Activated naive CD8-positive, alpha-beta T cell treated with anti-CD3 and anti-CD28 coated beads, Interleukin-2, amount 50 U/mL, for 24 hours (primary cell): ENCODE results near the gene KLF13.

Experiments used
- ATAC-seq: fragments of 150-1000 bp; cut with Tn5 transposase; one replicate; pipeline ENCODE4 v1.10.0; 2021
- DNase-seq: peaks from one replicate; pipeline ENCODE4 v3.0.0; 2021
- H3K27ac Mint-ChIP-seq: one replicate; pipeline ENCODE4 v1.8.0; 2021; ENCODE audit warnings: mild to moderate bottlenecking, mixed read lengths
- H3K27me3 Mint-ChIP-seq: one replicate; pipeline ENCODE4 v1.8.0; 2021; ENCODE audit warnings: mixed read lengths
- H3K36me3 Mint-ChIP-seq: one replicate; pipeline ENCODE4 v1.8.0; 2021; ENCODE audit warnings: low read depth, mixed read lengths
- H3K4me1 Mint-ChIP-seq: one replicate; pipeline ENCODE4 v1.8.0; 2021; ENCODE audit warnings: mixed read lengths
- H3K4me3 Mint-ChIP-seq: one replicate; pipeline ENCODE4 v1.8.0; 2021; ENCODE audit warnings: mild to moderate bottlenecking, moderate library complexity, mixed read lengths
- H3K9me3 Mint-ChIP-seq: one replicate; pipeline ENCODE4 v1.8.0; 2021; ENCODE audit warnings: mixed read lengths

Gene KLF13

DNA sequence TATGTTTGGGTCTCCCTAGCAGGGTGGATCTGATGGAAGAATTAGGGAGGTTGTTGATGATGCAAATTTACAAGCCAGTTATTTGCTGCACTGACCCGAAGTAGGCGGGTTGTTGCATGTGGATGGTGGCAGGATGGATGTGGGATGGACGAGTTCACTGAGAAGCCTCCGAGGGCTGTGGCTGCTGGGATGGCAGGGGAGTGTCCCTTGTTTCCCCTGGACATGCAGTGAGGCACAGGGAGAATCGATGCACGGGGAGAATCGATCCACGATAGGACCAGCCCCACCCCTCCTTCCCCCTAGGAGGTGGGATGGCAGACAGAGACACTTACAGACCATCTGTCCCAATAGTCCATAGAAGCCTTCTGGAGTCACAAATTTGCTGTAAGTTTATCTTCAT lies 31.0 kb upstream of the KLF13 start:
- Mint-ChIP-seq H3K27ac (no peak overlapping the region), H3K36me3 (no peaks in the 10 kb centered on the region), H3K27me3 (no peaks in the 10 kb centered on the region), H3K4me3 (no peak overlapping the region), H3K9me3 (no peaks in the 10 kb centered on the region), H3K4me1 (no peaks in the 10 kb centered on the region)
- no peak for ATAC-seq
- DNase-seq = no peak

DNA sequence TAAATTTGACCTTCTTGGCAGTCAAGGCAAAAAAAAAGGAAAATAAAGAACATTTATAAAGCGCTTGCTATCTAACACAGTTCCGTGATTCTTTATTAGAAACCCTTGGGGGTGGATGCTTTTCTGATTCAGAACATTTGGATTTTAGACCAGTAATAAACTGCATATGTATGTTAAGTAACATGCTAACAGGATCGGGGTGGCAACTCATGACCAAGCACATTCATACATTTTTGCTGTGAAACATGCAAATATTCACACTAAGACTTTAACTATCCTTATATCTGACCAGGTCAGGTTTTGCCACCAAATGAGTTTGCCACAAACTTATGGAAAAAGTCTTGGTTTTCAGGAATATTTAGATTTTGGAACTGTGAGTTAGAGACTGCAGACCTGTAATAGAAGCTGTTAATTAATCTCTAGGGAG lies 30.4 kb upstream of the KLF13 start:
- H3K4me3 Mint-ChIP-seq = no peak overlapping the region
- H3K27ac Mint-ChIP-seq = no peak overlapping the region
- H3K4me1 Mint-ChIP-seq = no peaks in the 10 kb centered on the region
- H3K9me3 Mint-ChIP-seq = no peaks in the 10 kb centered on the region
- no peaks in the 10 kb centered on the region for H3K36me3 Mint-ChIP-seq
- no peak for ATAC-seq
- DNase-seq = no peak
- H3K27me3 Mint-ChIP-seq = no peaks in the 10 kb centered on the region

DNA sequence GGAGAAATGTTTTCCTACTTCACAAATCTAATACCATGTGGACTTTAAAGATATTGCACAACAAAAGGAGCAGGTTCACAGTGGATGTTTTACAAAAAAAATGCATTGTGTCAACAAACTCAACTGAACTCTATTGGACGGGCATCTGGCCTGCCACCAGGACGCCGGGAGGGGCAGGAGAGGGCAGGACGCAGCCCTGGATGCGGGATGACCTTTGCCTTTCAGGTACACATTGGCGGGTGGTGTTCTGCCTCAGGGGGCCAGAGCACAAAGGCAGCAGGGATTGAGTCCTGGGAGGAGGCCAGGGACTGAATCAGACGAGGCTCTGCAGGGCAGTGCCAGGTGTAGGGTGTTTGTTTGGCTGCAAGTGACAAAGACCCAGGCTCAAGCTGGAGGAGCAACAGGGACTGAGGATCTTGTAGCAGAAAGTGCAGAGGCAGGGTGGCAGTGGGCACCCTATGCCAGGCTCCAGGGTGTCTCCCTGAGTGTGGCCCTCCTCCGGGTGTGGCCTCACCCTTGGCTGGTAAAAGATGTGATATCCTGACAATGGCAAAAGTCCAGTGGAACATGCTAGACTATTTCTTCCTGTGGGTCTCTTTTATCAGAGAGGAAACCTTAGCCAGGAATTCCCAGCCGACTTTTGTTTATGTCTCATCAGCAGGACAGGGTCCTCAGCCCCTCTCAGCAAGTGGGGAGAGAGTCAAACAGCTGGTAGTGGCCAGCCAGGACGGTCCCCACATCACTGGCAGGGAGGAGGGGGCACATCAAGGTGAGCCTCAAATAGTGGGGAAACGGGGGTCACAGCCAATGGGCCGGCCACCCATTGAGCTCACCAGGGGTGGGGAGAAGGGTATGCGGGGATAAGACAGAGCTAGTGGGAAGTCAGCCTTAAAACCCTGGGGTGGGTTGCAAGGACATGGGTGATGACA lies 29.7 kb upstream of the KLF13 start:
- Mint-ChIP-seq H3K4me1 (peaks cover under 1% of the 10 kb centered on the region), H3K36me3 (no peaks in the 10 kb centered on the region), H3K4me3 (no peak overlapping the region), H3K9me3 (no peaks in the 10 kb centered on the region), H3K27me3 (no peaks in the 10 kb centered on the region), H3K27ac (no peak overlapping the region)
- DNase-seq (no peak), ATAC-seq (no peak)

DNA sequence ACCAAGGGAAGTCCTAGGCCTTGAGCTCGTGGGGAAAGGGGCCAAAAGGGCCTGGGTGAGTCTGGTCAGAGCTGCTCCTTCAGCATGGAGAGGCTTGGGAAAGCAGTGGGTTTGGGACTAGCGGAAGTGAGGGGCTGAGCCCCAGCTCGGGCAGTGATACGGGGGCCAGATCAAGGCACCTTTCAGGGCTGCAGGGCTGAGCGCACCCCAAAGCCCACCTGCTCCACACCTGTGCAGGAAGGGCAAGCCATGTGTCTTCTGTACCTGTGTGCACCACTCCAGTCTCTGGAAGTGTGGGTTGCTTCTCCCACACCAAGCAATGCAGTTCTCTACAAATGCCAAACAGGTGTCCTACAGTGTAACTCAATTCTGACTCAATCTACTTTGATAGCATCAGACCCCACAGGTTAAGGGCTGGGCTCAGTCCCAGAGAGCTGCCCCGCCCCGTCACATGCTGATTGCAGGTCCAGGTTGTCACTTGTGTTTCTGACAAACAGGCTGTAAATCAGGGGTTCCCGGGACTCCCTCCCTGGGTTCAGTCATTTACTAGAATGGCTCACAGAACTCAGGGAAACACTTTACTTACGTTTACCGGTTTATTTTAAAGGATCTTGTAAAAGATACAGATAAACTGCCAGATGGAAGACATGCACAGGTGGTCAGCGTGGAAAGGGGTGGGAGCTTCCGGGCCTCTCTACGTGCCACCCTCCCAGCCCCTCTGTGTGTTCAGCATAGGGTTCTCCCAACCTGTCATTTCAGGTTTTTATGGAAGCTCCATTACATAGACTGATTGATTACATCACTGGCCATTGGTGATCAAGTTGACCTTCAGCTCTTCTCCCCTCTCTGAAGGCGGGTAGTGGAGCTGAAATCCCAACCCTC lies 28.8 kb upstream of the KLF13 start:
- ATAC-seq (no peak), DNase-seq (no peak)
- Mint-ChIP-seq H3K4me1 (peaks cover 6% of the 10 kb centered on the region), H3K4me3 (no peak overlapping the region), H3K9me3 (no peaks in the 10 kb centered on the region), H3K36me3 (no peaks in the 10 kb centered on the region), H3K27ac (no peak overlapping the region), H3K27me3 (no peaks in the 10 kb centered on the region)

DNA sequence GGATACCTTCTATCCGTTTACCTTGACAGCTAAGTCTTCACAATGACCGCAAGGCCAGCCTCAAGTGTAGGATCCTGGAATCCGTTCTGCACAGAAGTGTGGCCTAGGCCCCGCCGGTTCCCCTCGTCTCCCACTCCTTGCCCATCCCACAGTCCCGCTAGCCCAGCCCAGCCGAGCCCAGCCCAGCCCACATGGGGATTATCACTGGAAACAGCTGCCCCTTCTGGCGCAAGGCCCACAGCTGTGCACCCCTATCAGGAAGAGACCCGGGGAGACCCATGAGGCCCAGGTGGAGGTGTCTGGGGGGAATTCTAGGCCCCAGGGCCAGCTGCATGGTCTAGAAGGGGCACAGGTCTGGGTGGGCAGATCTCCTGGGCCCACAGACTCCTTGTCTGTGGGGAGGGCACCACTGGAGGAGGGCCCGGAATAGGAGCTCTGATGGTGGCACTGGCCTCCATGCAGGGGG lies 27.9 kb upstream of the KLF13 start:
- no peaks in the 10 kb centered on the region for H3K36me3 Mint-ChIP-seq
- no peak overlapping the region for H3K27ac Mint-ChIP-seq
- no peaks in the 10 kb centered on the region for H3K27me3 Mint-ChIP-seq
- no peak overlapping the region for H3K4me3 Mint-ChIP-seq
- no peak for DNase-seq
- no peaks in the 10 kb centered on the region for H3K9me3 Mint-ChIP-seq
- no peak for ATAC-seq
- H3K4me1 Mint-ChIP-seq = peaks cover 15% of the 10 kb centered on the region

DNA sequence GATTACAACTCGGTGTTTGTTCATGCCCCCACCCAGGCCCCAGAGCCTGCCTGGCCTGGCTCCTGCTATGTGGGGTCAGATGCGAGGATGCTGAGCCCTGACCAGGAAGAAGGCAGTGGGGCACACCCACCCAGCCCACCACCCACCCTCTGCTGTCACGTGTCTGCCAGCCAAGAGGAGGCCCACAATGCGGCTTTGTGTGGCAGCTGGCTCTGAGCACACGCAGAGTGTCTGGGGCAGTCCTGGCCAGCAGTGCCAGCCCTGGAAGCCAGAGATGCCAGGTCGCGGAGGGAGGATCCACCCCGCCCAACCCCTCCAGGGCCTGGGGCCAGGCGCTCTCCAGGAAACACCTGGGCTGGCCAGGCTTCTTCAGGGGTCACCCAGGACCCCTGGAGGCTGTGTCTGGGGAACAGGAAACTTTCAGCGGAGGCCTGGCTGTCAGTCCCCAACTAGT lies 26.4 kb upstream of the KLF13 start:
- no peaks in the 10 kb centered on the region for H3K27me3 Mint-ChIP-seq
- peaks cover 18% of the 10 kb centered on the region for H3K4me1 Mint-ChIP-seq
- H3K36me3 Mint-ChIP-seq = no peaks in the 10 kb centered on the region
- no peaks in the 10 kb centered on the region for H3K9me3 Mint-ChIP-seq
- ATAC-seq (no peak), DNase-seq (no peak)
- H3K4me3 Mint-ChIP-seq = no peak overlapping the region
- H3K27ac Mint-ChIP-seq = no peak overlapping the region

DNA sequence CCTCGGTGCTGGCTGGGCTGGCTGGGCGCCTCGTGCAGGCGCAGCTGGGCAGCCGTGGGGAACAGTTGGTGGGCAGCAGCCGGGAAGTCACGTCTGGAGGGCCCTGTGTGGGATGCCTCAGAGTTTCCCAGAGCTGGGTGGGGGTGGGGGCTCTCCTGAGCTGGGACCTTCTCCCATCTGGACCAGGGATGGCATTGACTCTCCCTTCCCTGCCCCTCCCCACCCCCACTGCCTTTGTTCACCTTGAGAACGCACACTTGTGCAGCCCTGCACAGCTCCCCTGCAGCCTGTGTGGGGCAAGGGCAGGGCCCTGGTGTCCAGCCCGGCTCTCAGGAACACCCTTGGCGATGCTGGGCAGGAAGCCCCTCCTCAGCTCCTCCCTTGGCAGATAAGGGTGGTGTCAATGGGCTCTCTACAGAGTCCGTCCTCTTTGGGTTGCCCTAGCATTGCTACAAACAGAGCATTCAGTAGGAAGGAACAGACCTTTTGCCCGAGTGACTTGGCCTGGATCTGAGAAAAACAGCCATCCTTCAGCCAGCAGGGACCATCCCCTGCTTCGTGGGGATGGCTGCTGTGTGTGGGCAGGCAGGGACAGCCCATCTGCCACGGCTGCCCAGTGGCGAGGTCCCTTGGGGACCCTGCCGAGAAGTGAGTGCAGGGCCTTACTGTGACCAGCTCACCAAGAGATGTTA lies 25.5 kb upstream of the KLF13 start:
- DNase-seq = no peak

DNA sequence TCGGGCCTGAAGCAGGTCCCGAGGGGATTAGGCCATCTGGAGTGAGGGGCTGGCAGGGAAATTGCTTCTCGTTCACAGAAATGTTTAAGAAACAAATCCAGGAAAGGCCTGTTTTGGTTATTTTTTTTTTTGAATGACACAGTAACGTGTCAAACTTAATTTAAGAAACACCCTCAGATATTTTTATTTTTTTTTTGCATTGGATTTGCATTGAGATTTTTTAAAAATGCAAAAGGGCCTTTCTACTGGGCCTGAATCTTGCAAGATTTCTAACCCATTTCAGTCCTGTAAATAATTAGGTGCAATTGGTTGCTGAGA lies 25.0 kb upstream of the KLF13 start:
- H3K36me3 Mint-ChIP-seq = no peaks in the 10 kb centered on the region
- no peak overlapping the region for H3K27ac Mint-ChIP-seq
- H3K4me1 Mint-ChIP-seq = peaks cover 18% of the 10 kb centered on the region
- H3K4me3 Mint-ChIP-seq = no peak overlapping the region
- H3K9me3 Mint-ChIP-seq = no peaks in the 10 kb centered on the region
- DNase-seq (no peak), ATAC-seq (no peak)
- H3K27me3 Mint-ChIP-seq = no peaks in the 10 kb centered on the region

More for the DNA sequence above, 25.5 kb upstream of the KLF13 start:
- Mint-ChIP-seq H3K27ac (no peak overlapping the region), H3K9me3 (no peaks in the 10 kb centered on the region), H3K27me3 (no peaks in the 10 kb centered on the region), H3K4me1 (peaks cover 18% of the 10 kb centered on the region), H3K36me3 (no peaks in the 10 kb centered on the region), H3K4me3 (no peak overlapping the region)
- no peak for ATAC-seq

DNA sequence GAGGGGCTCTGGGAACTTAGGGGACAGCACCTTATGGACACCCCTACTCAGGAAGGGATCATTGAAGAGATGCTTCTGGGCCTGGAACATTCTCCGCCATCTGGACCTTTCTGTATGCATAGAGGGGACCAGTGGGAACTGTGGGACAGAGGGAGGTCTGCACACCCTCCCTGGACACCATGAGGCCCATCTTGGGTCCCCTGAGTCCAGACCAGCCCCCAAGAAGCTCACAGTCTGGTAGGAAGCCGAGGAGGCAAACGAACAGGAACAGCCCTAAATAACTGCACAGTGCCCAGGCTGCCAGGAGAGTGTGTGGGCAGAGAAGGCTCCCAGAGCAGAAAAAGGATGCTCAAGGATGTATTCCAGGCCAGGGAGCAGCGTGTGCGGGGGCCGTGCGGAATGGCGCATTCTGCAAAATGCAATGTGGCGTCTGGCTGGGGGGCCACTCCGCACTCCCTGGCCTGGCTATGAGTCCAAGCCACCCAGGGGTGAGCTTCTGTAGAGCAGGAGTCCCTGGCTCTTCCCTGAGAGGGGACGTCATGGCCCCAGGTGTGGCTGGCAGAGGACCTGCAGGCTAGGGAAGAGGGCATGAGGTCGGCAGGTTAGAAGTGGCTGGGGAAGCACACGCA lies 24.5 kb upstream of the KLF13 start:
- Mint-ChIP-seq H3K4me3 (no peak overlapping the region), H3K36me3 (no peaks in the 10 kb centered on the region)
- no peak for ATAC-seq

DNA sequence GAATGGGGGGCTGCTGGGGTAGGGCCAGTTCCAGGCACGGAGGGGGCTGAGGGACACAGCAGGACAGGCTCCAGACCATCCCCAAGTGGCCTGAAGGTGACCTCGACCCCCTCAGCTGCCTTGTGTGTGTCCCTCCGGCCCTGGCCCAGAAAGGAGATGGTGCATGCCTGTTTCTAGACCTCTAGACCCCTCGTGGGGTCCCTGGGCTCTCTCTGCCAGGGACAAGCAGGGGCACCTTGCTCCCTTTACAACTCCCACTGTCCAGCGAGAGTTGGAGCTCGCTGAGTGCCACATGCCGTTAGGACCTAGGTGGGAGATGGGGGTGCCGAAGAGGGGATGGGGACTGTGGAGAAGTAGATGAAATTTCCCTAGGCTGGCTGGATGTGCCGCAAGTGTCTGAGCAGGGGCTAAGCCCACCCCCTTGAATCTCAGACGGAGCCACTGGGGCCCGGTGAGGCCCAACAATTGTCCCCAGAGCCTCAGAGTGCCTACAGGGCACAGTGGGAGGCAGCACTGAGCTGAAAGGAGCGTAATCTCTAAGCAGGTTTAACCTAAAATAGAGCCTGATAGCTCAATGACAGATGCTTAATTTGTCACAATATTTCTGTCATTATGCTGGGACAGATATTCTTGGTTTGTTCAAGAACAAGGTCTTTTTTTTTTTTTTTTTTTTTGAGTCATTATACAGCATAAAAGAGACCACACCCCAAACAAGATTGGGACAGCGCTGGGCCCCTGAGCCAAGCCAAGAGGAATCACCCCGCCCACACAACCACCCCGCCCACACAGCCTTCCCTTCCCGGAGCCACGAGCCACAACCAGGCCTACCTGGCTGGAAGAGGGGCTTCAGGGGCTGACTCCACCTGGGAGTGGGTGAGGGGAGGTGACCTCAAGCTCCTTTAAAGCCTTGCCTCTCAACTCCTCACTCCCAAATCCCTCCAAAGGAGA lies 23.6 kb upstream of the KLF13 start:
- ATAC-seq = no peak
- no peak for DNase-seq
- Mint-ChIP-seq H3K9me3 (no peaks in the 10 kb centered on the region), H3K36me3 (no peaks in the 10 kb centered on the region), H3K27me3 (no peaks in the 10 kb centered on the region), H3K4me1 (peaks cover 18% of the 10 kb centered on the region), H3K27ac (no peak overlapping the region), H3K4me3 (no peak overlapping the region)

More for the DNA sequence above, 24.5 kb upstream of the KLF13 start:
- Mint-ChIP-seq H3K4me1 (peaks cover 18% of the 10 kb centered on the region), H3K27me3 (no peaks in the 10 kb centered on the region), H3K9me3 (no peaks in the 10 kb centered on the region), H3K27ac (no peak overlapping the region)
- no peak for DNase-seq

DNA sequence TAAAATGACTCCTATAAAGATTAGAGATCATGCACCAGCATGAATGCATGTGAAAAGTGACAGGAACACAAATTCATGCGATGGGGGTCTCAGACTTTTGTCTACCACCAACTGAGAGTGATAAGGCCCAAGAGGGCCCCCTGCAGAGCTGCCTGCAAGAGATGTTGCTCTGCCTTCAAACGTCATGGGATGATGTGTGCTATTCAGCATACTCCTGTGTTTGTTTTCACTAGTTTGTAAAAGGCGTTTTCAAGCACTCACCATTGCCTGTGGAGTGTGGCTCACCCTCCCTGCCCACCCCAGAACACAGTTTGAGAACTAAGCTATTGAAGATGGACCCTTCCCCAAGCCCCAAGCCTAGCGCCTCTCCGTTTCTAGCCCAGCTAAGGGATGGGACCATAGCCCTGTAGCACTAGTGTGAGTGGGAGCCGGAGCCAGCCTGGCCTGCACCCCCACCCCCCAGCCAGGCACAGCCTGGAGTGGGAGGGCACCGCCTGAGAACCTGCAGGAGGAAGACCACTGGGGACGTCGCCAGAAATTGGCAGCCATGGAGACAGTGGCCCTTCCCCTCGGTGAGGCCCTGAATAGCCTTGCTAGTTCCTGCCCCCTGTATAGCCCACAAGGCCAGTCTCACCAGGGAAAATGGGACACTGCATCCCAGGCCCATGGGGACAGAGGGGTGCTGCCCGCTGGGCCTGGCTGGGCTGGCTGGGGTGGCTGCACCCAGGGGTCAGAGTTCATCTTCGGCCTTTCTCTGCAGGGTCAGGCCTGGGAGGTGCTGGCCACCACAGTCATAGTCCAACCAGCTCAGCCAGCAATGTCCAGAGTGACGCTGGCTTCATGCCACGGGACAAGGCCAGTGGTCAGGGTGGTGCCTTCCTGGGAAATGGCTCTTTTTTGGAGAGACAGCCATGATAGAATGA lies 22.6 kb upstream of the KLF13 start:
- no peak overlapping the region for H3K4me3 Mint-ChIP-seq
- H3K9me3 Mint-ChIP-seq = no peaks in the 10 kb centered on the region
- peaks cover 25% of the 10 kb centered on the region for H3K4me1 Mint-ChIP-seq
- no peaks in the 10 kb centered on the region for H3K36me3 Mint-ChIP-seq
- ATAC-seq = no peak
- no peaks in the 10 kb centered on the region for H3K27me3 Mint-ChIP-seq
- H3K27ac Mint-ChIP-seq = no peak overlapping the region
- DNase-seq = no peak

DNA sequence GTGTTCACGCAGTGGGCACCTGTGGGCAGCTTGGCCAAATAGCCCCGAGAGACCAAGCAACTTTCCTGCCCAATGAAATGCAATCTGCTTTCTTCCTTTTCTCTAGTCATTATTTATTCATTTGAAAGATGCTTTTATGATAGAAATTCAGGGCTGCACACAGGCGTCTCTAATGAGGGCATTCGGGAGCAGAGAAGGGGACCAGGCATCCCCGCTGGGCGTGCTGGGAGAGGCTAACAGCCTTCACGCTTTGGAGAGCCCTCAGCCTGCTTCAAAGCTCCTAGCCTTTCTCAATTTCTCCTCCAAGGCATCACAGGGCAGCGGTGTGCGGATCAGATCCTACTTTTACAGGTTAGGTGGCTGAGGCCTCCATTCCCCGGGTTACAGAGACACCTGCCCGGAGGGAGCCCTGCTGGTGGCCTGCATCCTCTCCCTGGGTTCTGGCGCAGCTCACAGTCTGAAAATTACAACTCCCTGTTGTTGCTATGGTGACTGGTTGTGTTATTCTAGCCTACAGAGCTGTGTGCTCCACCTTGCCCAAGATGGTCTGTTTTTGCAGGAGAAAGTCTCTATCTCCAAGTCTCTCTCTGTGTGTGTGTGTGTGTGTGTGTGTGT lies 21.8 kb upstream of the KLF13 start:
- DNase-seq (no peak), ATAC-seq (no peak)
- no peaks in the 10 kb centered on the region for H3K36me3 Mint-ChIP-seq
- no peak overlapping the region for H3K27ac Mint-ChIP-seq
- no peak overlapping the region for H3K4me3 Mint-ChIP-seq
- no peaks in the 10 kb centered on the region for H3K9me3 Mint-ChIP-seq
- peaks cover 31% of the 10 kb centered on the region for H3K4me1 Mint-ChIP-seq
- no peaks in the 10 kb centered on the region for H3K27me3 Mint-ChIP-seq
